ENCODE measurements around the gene ZNF485.
A peak's percentile ranks its signal among the peaks of the same experiment; 100 is the strongest.

ZNF485 gene

GRCh38 chr10:43606323-43607198, at the start of gene ZNF485:
ZNF485 (plus strand) TSS chr10:43606438; CDS start chr10:43607051, 613 bp downstream.
- TF ChIP-seq CTCF (IDR thresholded peaks at IDR 0.05; ENCODE audit: low read depth, low read length), result no peak
- peak within 1 kb of the TSS; percentile 64 for H3K4me3 ChIP-seq (ENCODE audit: low read depth, low read length)
- no peaks in the 10 kb centered on the region for H3K36me3 ChIP-seq
- H3K9me3 ChIP-seq (ENCODE audit: severe bottlenecking), result peaks cover 6% of the 10 kb centered on the region
- peak within 1 kb of the TSS; percentile 48 for H3K27ac ChIP-seq
- peak; percentile 77 for DNase-seq
- H3K27me3 ChIP-seq (ENCODE audit: insufficient read depth, low read depth, severe bottlenecking), result no peaks in the 10 kb centered on the region

GRCh38 chr10:43557214-43557613, 49.0 kb upstream of the ZNF485 start:
- Histone ChIP-seq H3K36me3 (no peaks in the 10 kb centered on the region; the same call in 1 of the 2 replicates), H3K27me3 (ENCODE audit: insufficient read depth, low read depth, severe bottlenecking) (no peaks in the 10 kb centered on the region), H3K27ac (no peak overlapping the region), H3K4me3 (ENCODE audit: low read depth, low read length) (no peak overlapping the region), H3K9me3 (ENCODE audit: severe bottlenecking) (no peaks in the 10 kb centered on the region)
- DNase-seq, result no peak
- no peak for TF ChIP-seq CTCF (IDR thresholded peaks at IDR 0.05; ENCODE audit: low read depth, low read length)

DNA sequence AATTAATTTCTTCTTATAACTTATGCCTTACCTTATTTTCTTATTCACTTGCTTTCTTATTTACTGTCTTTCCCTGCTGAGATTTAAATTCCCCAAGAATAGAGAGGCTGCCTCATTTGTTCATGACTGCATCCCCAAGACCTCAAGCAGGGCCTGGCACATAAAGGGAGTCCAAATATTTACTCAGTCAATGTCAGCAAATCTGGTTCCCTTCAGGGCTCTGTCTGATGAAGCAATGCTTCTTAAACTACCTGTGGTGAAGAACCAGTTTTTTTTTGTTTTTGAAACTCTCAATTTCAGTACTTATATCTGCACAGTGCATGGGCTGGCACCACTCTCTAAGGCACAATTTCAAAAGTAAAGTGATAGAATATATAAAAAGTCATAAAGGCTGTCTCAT, 36.6 kb upstream of the ZNF485 start:
- H3K27ac ChIP-seq, result no peak overlapping the region

GRCh38 chr10:43570971-43571370, 35.3 kb upstream of the ZNF485 start:
- Histone ChIP-seq H3K27ac (no peak overlapping the region), H3K36me3 (peaks cover 4% of the 10 kb centered on the region; the same call in 1 of the 2 replicates), H3K9me3 (ENCODE audit: severe bottlenecking) (peaks cover 25% of the 10 kb centered on the region), H3K27me3 (ENCODE audit: insufficient read depth, low read depth, severe bottlenecking) (no peaks in the 10 kb centered on the region), H3K4me3 (ENCODE audit: low read depth, low read length) (no peak overlapping the region)
- DNase-seq, result no peak
- no peak for TF ChIP-seq CTCF (IDR thresholded peaks at IDR 0.05; ENCODE audit: low read depth, low read length)

More for the DNA sequence above, 36.6 kb upstream of the ZNF485 start:
- Histone ChIP-seq H3K27me3 (ENCODE audit: insufficient read depth, low read depth, severe bottlenecking) (no peaks in the 10 kb centered on the region), H3K36me3 (peaks cover 4% of the 10 kb centered on the region; the same call in 1 of the 2 replicates), H3K4me3 (ENCODE audit: low read depth, low read length) (no peak overlapping the region), H3K9me3 (ENCODE audit: severe bottlenecking) (peaks cover 12% of the 10 kb centered on the region)
- no peak for TF ChIP-seq CTCF (IDR thresholded peaks at IDR 0.05; ENCODE audit: low read depth, low read length)
- no peak for DNase-seq

GRCh38 chr10:43573250-43574000, 32.8 kb upstream of the ZNF485 start:
- no peak overlapping the region for H3K27ac ChIP-seq
- H3K4me3 ChIP-seq (ENCODE audit: low read depth, low read length), result peak overlapping the region; percentile 54
- peaks cover 26% of the 10 kb centered on the region for H3K9me3 ChIP-seq (ENCODE audit: severe bottlenecking)
- DNase-seq, result no peak
- H3K27me3 ChIP-seq (ENCODE audit: insufficient read depth, low read depth, severe bottlenecking), result no peaks in the 10 kb centered on the region
- H3K36me3 ChIP-seq, result no peaks in the 10 kb centered on the region
- TF ChIP-seq CTCF (IDR thresholded peaks at IDR 0.05; ENCODE audit: low read depth, low read length), result no peak

Measured in WERI-Rb-1 (cell line).